ENCODE results near the gene OR51A4. TPM values are rescaled to one million over a fixed set of nuclear protein-coding genes. Genes with fewer than 3 reads are reported as not detected.

OR51A4 gene
- polyA plus RNA-seq, 3 donors, result not detected

Other genes with a start within 250 kb of the OR51A4 start
- gene OR51E2, start 249.8 kb downstream of the OR51A4 start, polyA plus RNA-seq (ENCODE audit: insufficient read length in 3 of 3), result under 1 TPM; 0.52 to 0.64 (median 0.53) TPM
- gene MMP26, start 242.8 kb downstream of the OR51A4 start, polyA plus RNA-seq (ENCODE audit: insufficient read length in 3 of 3), result under 1 TPM; 0.31 to 0.50 (median 0.39) TPM
- not detected for gene OR51F1, start 177.7 kb downstream of the OR51A4 start, polyA plus RNA-seq (ENCODE audit: insufficient read length in 3 of 3)
- not detected for gene OR52R1, start 143.2 kb downstream of the OR51A4 start, polyA plus RNA-seq (ENCODE audit: insufficient read length in 3 of 3)
- gene OR51F2, start 126.3 kb downstream of the OR51A4 start, polyA plus RNA-seq (ENCODE audit: insufficient read length in 3 of 3), result not detected
- gene OR51S1, start 98.4 kb downstream of the OR51A4 start, polyA plus RNA-seq (ENCODE audit: insufficient read length in 3 of 3), result not detected
- not detected for gene OR51T1, start 65.7 kb downstream of the OR51A4 start, polyA plus RNA-seq (ENCODE audit: insufficient read length in 3 of 3)
- gene OR51A7, start 43.8 kb downstream of the OR51A4 start, polyA plus RNA-seq (ENCODE audit: insufficient read length in 3 of 3), result not detected
- gene OR51G2, start 28.3 kb downstream of the OR51A4 start, polyA plus RNA-seq (ENCODE audit: insufficient read length in 3 of 3), result not detected
- gene OR51G1, start 23.3 kb downstream of the OR51A4 start, polyA plus RNA-seq (ENCODE audit: insufficient read length in 3 of 3), result not detected
- gene OR51A2, start 8.1 kb upstream of the OR51A4 start, polyA plus RNA-seq (ENCODE audit: insufficient read length in 3 of 3), result not detected
- under 1 TPM in 2 of 3 donors, not detected in 1; 0.08 TPM for gene OR51L1, start 47.2 kb upstream of the OR51A4 start, polyA plus RNA-seq (ENCODE audit: insufficient read length in 3 of 3)
- not detected for gene OR52J3, start 98.9 kb upstream of the OR51A4 start, polyA plus RNA-seq (ENCODE audit: insufficient read length in 3 of 3)
- not detected for gene OR52E2, start 112.0 kb upstream of the OR51A4 start, polyA plus RNA-seq (ENCODE audit: insufficient read length in 3 of 3)
- not detected for gene OR52E1, start 122.0 kb upstream of the OR51A4 start, polyA plus RNA-seq (ENCODE audit: insufficient read length in 3 of 3)
- gene OR52A5, start 190.8 kb upstream of the OR51A4 start, polyA plus RNA-seq (ENCODE audit: insufficient read length in 3 of 3), result not detected
- gene OR52A1, start 207.2 kb upstream of the OR51A4 start, polyA plus RNA-seq (ENCODE audit: insufficient read length in 3 of 3), result under 1 TPM in 1 of 3 donors, not detected in 2; 0.03 TPM

All from right renal cortex interstitium (tissue), 3 donors.